Bronchial epithelial cell (primary cell): Measurements from ENCODE around the gene VWDE. TPM values are rescaled to one million over a fixed set of nuclear protein-coding genes. Genes with fewer than 3 reads are reported as not detected.
A peak's percentile ranks its signal among the peaks of the same experiment; 100 is the strongest.

Experiments
- DNase-seq: peaks from one replicate; pipeline ENCODE4 v3.0.0-alpha.2; 2010; ENCODE audit warnings: low read depth
- FAIRE-seq: peaks from 2 replicates; lab custom pipeline; 2011; peaks lifted over from hg19 to GRCh38; lab: Jason Lieb, UNC
- H3K27me3 ChIP-seq: 2 replicates; pipeline ENCODE4 v1.5.1; 2011; ENCODE audit warnings: low read length; ENCODE audit not compliant: control insufficient read depth, insufficient read depth
- H3K36me3 ChIP-seq: 2 replicates; pipeline ENCODE4 v1.5.1; 2011; ENCODE audit warnings: low read length; ENCODE audit not compliant: control insufficient read depth, insufficient read depth
- H3K4me3 ChIP-seq: 2 replicates; pipeline ENCODE4 v1.5.1; 2011; ENCODE audit warnings: mild to moderate bottlenecking, low read depth, low read length, control low read depth
- CTCF ChIP-seq: IDR thresholded peaks from 2 replicates; pipeline ENCODE4 v1.5.1; 2011; ENCODE audit warnings: mild to moderate bottlenecking, moderate library complexity, low read length, control low read depth, inconsistent platforms; ENCODE audit not compliant: insufficient read depth, severe bottlenecking
- total RNA-seq: library from RNA; depleted of rRNA; stranded (reverse); fragments of >200 nt; gene quantifications from 2 replicates; pipeline ENCODE4 v1.2.1, GENCODE V29; 2014

The VWDE gene
- total RNA-seq, 1 donor from 2014 or later = 1.1 TPM

- Histone ChIP-seq H3K27me3 (no peaks in the 10 kb centered on the region), H3K36me3 (no peaks in the 10 kb centered on the region), H3K4me3 (no peak overlapping the region)
- FAIRE-seq (no peak), DNase-seq (peak; percentile 38)
- peak; percentile 40 for TF ChIP-seq CTCF
These were observed 81.3 kb downstream of the VWDE start for GRCh38 chr7:12322284-12322902.

- Histone ChIP-seq H3K27me3 (no peaks in the 10 kb centered on the region), H3K4me3 (no peak overlapping the region), H3K36me3 (no peaks in the 10 kb centered on the region)
- no peak for TF ChIP-seq CTCF
- FAIRE-seq (no peak), DNase-seq (no peak)
These were observed 82.5 kb downstream of the VWDE start for GRCh38 chr7:12320987-12321647.

GRCh38 chr7:12320241-12320986 is 83.3 kb downstream of the VWDE start:
- Histone ChIP-seq H3K4me3 (no peak overlapping the region), H3K36me3 (no peaks in the 10 kb centered on the region), H3K27me3 (no peaks in the 10 kb centered on the region)
- DNase-seq (no peak), FAIRE-seq (no peak)
- no peak for TF ChIP-seq CTCF

DNA sequence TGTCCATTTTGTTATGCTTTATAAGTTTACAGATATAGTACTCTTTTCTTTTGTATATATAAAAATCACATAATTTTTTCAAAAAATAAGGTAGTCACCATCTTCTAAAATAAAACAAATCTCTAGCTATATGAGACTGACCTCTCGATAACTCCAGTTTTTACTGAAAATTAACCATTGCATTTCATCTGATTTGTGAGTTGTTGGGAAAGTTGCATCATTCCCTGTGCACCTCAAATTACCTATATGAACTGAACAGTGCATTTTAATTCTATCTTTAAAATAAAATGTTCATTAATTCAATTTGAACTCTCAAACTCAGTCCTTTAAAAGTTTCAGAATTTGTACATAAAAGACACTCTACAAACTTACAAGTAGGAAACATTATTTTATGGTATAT is 86.0 kb downstream of the VWDE start:
- no peak overlapping the region for H3K4me3 ChIP-seq
- DNase-seq (no peak), FAIRE-seq (no peak)
- no peaks in the 10 kb centered on the region for H3K27me3 ChIP-seq
- TF ChIP-seq CTCF = no peak
- no peaks in the 10 kb centered on the region for H3K36me3 ChIP-seq

DNA sequence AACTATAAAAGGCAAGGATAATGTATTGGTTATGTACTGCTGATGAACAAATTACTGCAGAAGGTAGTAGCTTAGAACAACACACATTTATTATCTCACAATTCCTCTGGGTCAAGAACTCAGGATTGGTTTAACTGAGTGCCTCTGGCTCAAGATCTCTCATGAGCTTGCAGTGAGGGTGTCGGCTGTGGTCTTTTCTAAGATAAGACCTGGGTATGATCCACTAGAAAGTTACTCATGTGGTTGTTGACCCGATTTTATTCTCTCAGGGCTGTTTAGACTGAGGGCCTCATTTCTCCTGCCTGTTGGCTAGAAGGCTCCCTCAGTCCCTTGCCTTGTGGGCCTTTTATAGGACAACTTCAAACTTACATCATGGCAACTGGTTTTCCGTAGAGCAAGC is 86.7 kb downstream of the VWDE start:
- H3K27me3 ChIP-seq = no peaks in the 10 kb centered on the region
- TF ChIP-seq CTCF = no peak
- DNase-seq = no peak
- H3K4me3 ChIP-seq = no peak overlapping the region
- no peak for FAIRE-seq
- no peaks in the 10 kb centered on the region for H3K36me3 ChIP-seq
